Measurements from ENCODE around the gene KCTD21. TPM values are rescaled to one million over a fixed set of nuclear protein-coding genes. Genes with fewer than 3 reads are reported as not detected.
A peak's percentile ranks its signal among the peaks of the same experiment; 100 is the strongest.

Gene KCTD21
- total and polyA plus RNA-seq, 9 donors: 7.4 to 24.7 (median 14.1) TPM

GRCh38 chr11:78187366-78188285, 800 bp downstream of the KCTD21 start:
- DNase-seq: no peak
- TF ChIP-seq POLR2A (IDR thresholded peaks at IDR 0.05) (no peak), EP300 (IDR thresholded peaks at IDR 0.05) (no peak), CTCF (IDR thresholded peaks at IDR 0.05) (no peak)
- Histone ChIP-seq H3K4me1 (ENCODE audit: insufficient read depth) (peaks cover 23% of the 10 kb centered on the region), H3K36me3 (no peaks in the 10 kb centered on the region), H3K27me3 (no peaks in the 10 kb centered on the region), H3K4me3 (peak overlapping the region; percentile 87), H3K27ac (peak overlapping the region; percentile 65 to 66), H3K9me3 (no peaks in the 10 kb centered on the region)
- intact Hi-C loops (cut with DNase I): no loop called here
- 7 to 10% (median 7%) methylated on average over 31 of the region's 31 CpGs for whole genome bisulfite sequencing, 3 donors

- intact Hi-C loops (cut with DNase I): no loop called here
- Histone ChIP-seq H3K4me1 (ENCODE audit: insufficient read depth) (peaks cover 3% of the 10 kb centered on the region), H3K27ac (no peak overlapping the region), H3K27me3 (no peaks in the 10 kb centered on the region), H3K9me3 (no peaks in the 10 kb centered on the region), H3K4me3 (no peak overlapping the region), H3K36me3 (no peaks in the 10 kb centered on the region)
- WGBS, 3 donors: 82 to 86% (median 85%) methylated on average over 2 of the region's 2 CpGs
- TF ChIP-seq POLR2A (IDR thresholded peaks at IDR 0.05) (no peak), EP300 (IDR thresholded peaks at IDR 0.05) (no peak), CTCF (IDR thresholded peaks at IDR 0.05) (no peak)
- no peak for DNase-seq
Observed at GRCh38 chr11:78181185-78181584, 7.2 kb downstream of the KCTD21 start.

GRCh38 chr11:78180751-78181150, 7.7 kb downstream of the KCTD21 start:
- H3K27ac ChIP-seq: no peak overlapping the region
- DNase-seq: peak in 1 of 5 donors; percentile 1
- TF ChIP-seq POLR2A (IDR thresholded peaks at IDR 0.05) (no peak), EP300 (IDR thresholded peaks at IDR 0.05) (no peak), CTCF (IDR thresholded peaks at IDR 0.05) (no peak)
- no peaks in the 10 kb centered on the region for H3K36me3 ChIP-seq
- no peaks in the 10 kb centered on the region for H3K27me3 ChIP-seq
- intact Hi-C loops (cut with DNase I): no loop called here
- H3K9me3 ChIP-seq: no peaks in the 10 kb centered on the region
- H3K4me3 ChIP-seq: no peak overlapping the region
- WGBS, 3 donors: 93 to 96% (median 95%) methylated on average over 4 of the region's 4 CpGs
- H3K4me1 ChIP-seq (ENCODE audit: insufficient read depth): peaks cover 3% of the 10 kb centered on the region

- Histone ChIP-seq H3K27me3 (no peaks in the 10 kb centered on the region), H3K27ac (no peak overlapping the region), H3K4me1 (ENCODE audit: insufficient read depth) (peaks cover 1% of the 10 kb centered on the region), H3K9me3 (no peaks in the 10 kb centered on the region), H3K36me3 (no peaks in the 10 kb centered on the region), H3K4me3 (no peak overlapping the region)
- peak in 1 of 5 donors; percentile 20 for DNase-seq
- WGBS, 3 donors: 94 to 97% (median 96%) methylated on average over 7 of the region's 7 CpGs
- TF ChIP-seq EP300 (IDR thresholded peaks at IDR 0.05): no peak
- no peak for TF ChIP-seq POLR2A (IDR thresholded peaks at IDR 0.05)
- TF ChIP-seq CTCF (IDR thresholded peaks at IDR 0.05): no peak
- intact Hi-C loops (cut with DNase I): no loop called here
Observed at GRCh38 chr11:78179459-78180071, 8.9 kb downstream of the KCTD21 start.

Measured in ovary (tissue), 9 donors.